Keratinocyte (primary cell): ENCODE measurements around the gene SIRT7.

ENCODE experiments used
- CTCF ChIP-seq, 3 experiments: IDR thresholded peaks in 1 of 3; conservative IDR thresholded peaks in 1 of 3; optimal IDR thresholded peaks in 1 of 3; 2 replicates in 2 of 3; 3 replicates in 1 of 3; pipeline versions ENCODE3 to v1.5.1; 2011; ENCODE audit warnings: low read length in 3 of 3, mild to moderate bottlenecking in 3 of 3, moderate library complexity in 2 of 3, control low read depth in 1 of 3, inconsistent platforms in 1 of 3; ENCODE audit not compliant: insufficient read depth in 2 of 3; ENCODE audit errors: extremely low read depth in 1 of 3
- EZH2 ChIP-seq: IDR thresholded peaks from one replicate; pipeline ENCODE4 v1.6.1; 2012; ENCODE audit warnings: inconsistent platforms, mild to moderate bottlenecking, low read length, moderate library complexity

- TF ChIP-seq CTCF (optimal IDR thresholded peaks at IDR 0.05 in 1 of 3, IDR thresholded peaks at IDR 0.05 in 1 of 3, conservative IDR thresholded peaks at IDR 0.05 in 1 of 3; ENCODE audit: extremely low read depth in 1 of 3, insufficient read depth in 2 of 3, low read length in 3 of 3) (no peak), EZH2 (no peak)
Observed at GRCh38 chr17:81931557-81932332, 13.8 kb upstream of the SIRT7 start.
